ENCODE measurements around the gene NRP1. TPM values are rescaled to one million over a fixed set of nuclear protein-coding genes. Genes with fewer than 3 reads are reported as not detected.

The NRP1 gene
- total and polyA plus RNA-seq, 2 of the 8 experiments (the other 6 are each of a cell fraction or from before 2014, with no cell fraction given): 1.2 to 2.1 TPM

DNA sequence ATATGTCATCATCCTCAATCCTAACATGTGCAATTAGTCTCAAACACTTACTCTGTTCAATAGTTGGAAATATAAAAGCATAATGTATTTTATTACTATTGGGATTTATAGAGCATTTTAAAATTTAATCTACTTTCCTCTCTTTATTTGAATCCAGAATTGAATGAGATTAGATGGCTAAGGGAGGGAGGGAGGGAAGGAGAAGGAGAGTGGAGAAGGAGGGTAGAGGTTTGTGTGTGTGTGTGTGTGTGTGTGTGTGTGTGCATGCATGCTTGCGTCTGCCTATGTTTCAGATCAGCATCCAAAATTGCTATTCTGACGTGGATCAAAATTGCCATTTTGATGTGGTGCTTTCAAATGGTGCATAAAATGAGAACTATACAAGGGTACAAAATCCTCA lies 90.8 kb downstream of the NRP1 start:
- FAIRE-seq: no peak
- Histone ChIP-seq H3K4ac (replicated peaks; ENCODE audit: insufficient read length, low read depth, low read length) (no peak overlapping the region), H3K27me3 (replicated peaks in 1 of 4; ENCODE audit: control insufficient read depth in 3 of 4, extremely low read depth in 1 of 4, insufficient read depth in 3 of 4, low read length in 3 of 4) (peaks cover 0 to 1% (median 0%) of the 10 kb centered on the region in 4 experiments; a peak in 1 of 7 replicates), H4K20me1 (replicated peaks in 1 of 2; ENCODE audit: control insufficient read depth in 1 of 2, insufficient read depth in 2 of 2, low read length in 2 of 2) (no peaks in the 10 kb centered on the region), H2BK120ac (replicated peaks; ENCODE audit: low read depth, low read length) (no peak overlapping the region), H3K79me2 (ENCODE audit: control insufficient read depth in 1 of 2, insufficient read depth in 2 of 2, low read length in 2 of 2) (no peaks in the 10 kb centered on the region), H3K27ac (ENCODE audit: low read depth, low read length) (no peak overlapping the region), H2AFZ (ENCODE audit: low read length) (no peak overlapping the region), H4K5ac (ENCODE audit: insufficient read length, low read depth, low read length) (no peak overlapping the region), H4K8ac (ENCODE audit: extremely low read depth, insufficient read depth, low read length) (no peak overlapping the region), H3K14ac (ENCODE audit: insufficient read length) (no peak overlapping the region), H2BK12ac (ENCODE audit: low read depth, low read length) (no peak overlapping the region), H3K79me1 (ENCODE audit: low read depth, low read length) (no peaks in the 10 kb centered on the region), H2BK20ac (ENCODE audit: low read length) (no peak overlapping the region), H3K23me2 (ENCODE audit: low read depth, low read length) (peaks cover 2% of the 10 kb centered on the region; the same call in 1 of the 2 replicates), H2BK5ac (ENCODE audit: low read depth, low read length) (no peak overlapping the region), H3K9me3 (ENCODE audit: insufficient read depth in 2 of 2, low read depth in 1 of 2, low read length in 1 of 2) (no peaks in the 10 kb centered on the region), H3K18ac (ENCODE audit: extremely low read depth, low read length) (no peak overlapping the region), H3K23ac (ENCODE audit: insufficient read length) (no peak overlapping the region), H2AK5ac (ENCODE audit: low read depth, low read length) (no peak overlapping the region), H3K56ac (replicated peaks; ENCODE audit: insufficient read length, low read depth, low read length) (no peak overlapping the region), H4K91ac (replicated peaks; ENCODE audit: insufficient read length, low read length) (no peak overlapping the region), H3K4me3 (ENCODE audit: extremely low read depth in 1 of 4, insufficient read depth in 2 of 4, low read depth in 3 of 4, low read length in 4 of 4) (no peak overlapping the region), H3K36me3 (ENCODE audit: control insufficient read depth in 2 of 4, insufficient read depth in 4 of 4, low read length in 3 of 4) (no peaks in the 10 kb centered on the region), H3K9ac (replicated peaks in 1 of 4; ENCODE audit: extremely low read depth in 1 of 4, low read depth in 3 of 4, low read length in 3 of 4) (no peak overlapping the region), H3K4me1 (replicated peaks in 1 of 4; ENCODE audit: control insufficient read depth in 3 of 4, insufficient read depth in 4 of 4, low read length in 3 of 4) (no peaks in the 10 kb centered on the region), H2BK15ac (ENCODE audit: low read length) (no peak overlapping the region), H3K4me2 (ENCODE audit: insufficient read depth in 1 of 2, low read depth in 2 of 2, low read length in 2 of 2) (no peak overlapping the region)
- DNase-seq (ENCODE audit: low read depth in 1 of 2, low spot score in 2 of 2): no peak
- 94% methylated on average over 2 of the region's 2 CpGs; no CpG with 5 or more reads in 1 of the 2 experiments for WGBS, 2 experiments (ENCODE audit: extremely low coverage in 1 of 2, insufficient coverage in 1 of 2, insufficient read length in 1 of 2, insufficient replicate concordance in 2 of 2, low coverage in 1 of 2, low lambda C conversion rate in 2 of 2, missing lambda C conversion rate in 1 of 2)
- TF ChIP-seq SUZ12 (IDR thresholded peaks at IDR 0.05; ENCODE audit: low read length) (no peak), TAF7 (optimal IDR thresholded peaks at IDR 0.05; ENCODE audit: borderline replicate concordance, low read depth, low read length) (no peak)
- CTCF ChIA-PET (ENCODE audit: partially characterized antibody): interaction anchor here (1.1 kb wide), 1 partner anchor 127 kb away, joined by 3 read pairs; no protein-coding TSS in a partner anchor
- POLR2A ChIA-PET (ENCODE audit: partially characterized antibody): no interaction called here
